ENCODE measurements around the gene RIMS1. TPM values are rescaled to one million over a fixed set of nuclear protein-coding genes. Genes with fewer than 3 reads are reported as not detected.

Gene RIMS1
- total RNA-seq, 1 donor from 2014 or later, result 6.3 TPM

- peaks cover 18% of the 10 kb centered on the region for H3K4me1 Mint-ChIP-seq
- TF ChIP-seq CTCF (IDR thresholded peaks at IDR 0.05; ENCODE audit: unreplicated experiment), result no peak
- no peak overlapping the region for H3K4me3 Mint-ChIP-seq
- no peak overlapping the region for H3K27ac Mint-ChIP-seq
- no peaks in the 10 kb centered on the region for H3K9me3 Mint-ChIP-seq
- H3K36me3 Mint-ChIP-seq, result no peaks in the 10 kb centered on the region
- no peak for DNase-seq (ENCODE audit: low spot score in 2 of 2, unreplicated experiment in 2 of 2)
- peaks cover 21% of the 10 kb centered on the region for H3K27me3 Mint-ChIP-seq (ENCODE audit: low read depth)
Measured at GRCh38 chr6:72416744-72417465, 530.6 kb downstream of the RIMS1 start.

DNA sequence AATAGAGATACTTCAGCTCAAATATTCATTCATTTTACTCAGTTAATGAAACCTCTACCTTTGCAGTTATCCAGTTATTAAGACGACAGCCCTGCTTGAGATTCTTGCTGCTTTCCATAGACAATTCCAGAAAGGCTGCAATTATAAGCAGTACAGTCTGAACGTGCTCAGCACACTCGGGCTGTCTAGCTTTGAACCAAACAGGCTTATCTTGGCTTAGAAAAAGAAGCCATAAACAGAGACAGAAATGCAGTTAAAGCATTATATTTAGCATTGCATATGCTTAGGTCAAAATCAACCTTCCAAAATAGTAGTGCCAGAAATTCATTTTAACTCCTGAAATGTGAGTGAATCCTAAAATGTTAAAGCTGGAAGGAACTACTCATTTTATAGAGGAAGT is 531.4 kb downstream of the RIMS1 start:
- no peak overlapping the region for H3K27ac Mint-ChIP-seq
- no peaks in the 10 kb centered on the region for H3K9me3 Mint-ChIP-seq
- no peaks in the 10 kb centered on the region for H3K36me3 Mint-ChIP-seq
- peaks cover 21% of the 10 kb centered on the region for H3K27me3 Mint-ChIP-seq (ENCODE audit: low read depth)
- DNase-seq (ENCODE audit: low spot score in 2 of 2, unreplicated experiment in 2 of 2), result no peak
- no peak overlapping the region for H3K4me3 Mint-ChIP-seq
- H3K4me1 Mint-ChIP-seq, result peaks cover 13% of the 10 kb centered on the region
- no peak for TF ChIP-seq CTCF (IDR thresholded peaks at IDR 0.05; ENCODE audit: unreplicated experiment)

DNA sequence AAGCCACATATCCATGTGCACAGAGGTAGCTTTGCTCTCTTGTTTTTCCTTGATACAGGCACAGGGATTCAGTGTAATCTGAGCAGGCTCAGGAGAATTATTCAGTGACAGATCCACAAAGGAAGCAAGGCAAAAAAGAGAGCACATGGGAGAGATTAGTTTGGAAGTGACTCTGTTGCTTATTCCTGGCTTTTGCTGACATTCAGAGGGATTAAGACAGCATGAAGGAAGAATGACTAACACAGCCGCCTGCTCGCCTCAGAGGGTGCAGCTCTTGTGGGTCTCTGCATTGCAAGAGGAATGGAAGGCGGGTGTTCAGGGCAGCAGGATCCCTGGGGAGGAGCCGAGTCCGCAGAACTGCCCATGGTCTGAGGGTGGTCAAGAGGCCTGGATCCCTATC is 532.1 kb downstream of the RIMS1 start:
- DNase-seq (ENCODE audit: low spot score in 2 of 2, unreplicated experiment in 2 of 2), result no peak
- TF ChIP-seq CTCF (IDR thresholded peaks at IDR 0.05; ENCODE audit: unreplicated experiment), result no peak
- Mint-ChIP-seq H3K27ac (no peak overlapping the region), H3K27me3 (ENCODE audit: low read depth) (peaks cover 21% of the 10 kb centered on the region), H3K4me1 (peaks cover 13% of the 10 kb centered on the region), H3K9me3 (no peaks in the 10 kb centered on the region), H3K36me3 (no peaks in the 10 kb centered on the region), H3K4me3 (no peak overlapping the region)

DNA sequence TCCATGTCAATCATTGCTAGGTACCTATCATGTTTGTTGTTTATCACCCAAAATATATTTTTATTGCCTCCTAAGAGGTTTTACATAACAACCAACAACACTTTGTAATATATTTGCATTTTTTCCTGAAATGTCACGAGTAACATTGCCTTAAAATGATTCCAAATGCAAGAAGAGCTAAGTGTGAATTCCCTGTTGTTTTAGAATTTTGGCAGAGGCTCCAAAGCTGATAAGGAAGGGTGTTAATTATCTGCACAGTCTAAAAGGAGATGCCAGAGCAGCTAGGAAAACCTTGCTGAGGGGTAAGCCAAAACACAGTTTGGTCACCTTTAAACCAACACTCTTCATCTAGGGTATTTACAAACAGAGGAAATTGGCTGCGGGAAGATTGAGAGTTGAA is 533.6 kb downstream of the RIMS1 start:
- TF ChIP-seq CTCF (IDR thresholded peaks at IDR 0.05; ENCODE audit: unreplicated experiment), result no peak
- Mint-ChIP-seq H3K27ac (no peak overlapping the region), H3K4me1 (peaks cover 15% of the 10 kb centered on the region), H3K36me3 (no peaks in the 10 kb centered on the region), H3K27me3 (ENCODE audit: low read depth) (peaks cover 9% of the 10 kb centered on the region), H3K9me3 (no peaks in the 10 kb centered on the region), H3K4me3 (no peak overlapping the region)
- DNase-seq (ENCODE audit: low spot score in 2 of 2, unreplicated experiment in 2 of 2), result no peak

DNA sequence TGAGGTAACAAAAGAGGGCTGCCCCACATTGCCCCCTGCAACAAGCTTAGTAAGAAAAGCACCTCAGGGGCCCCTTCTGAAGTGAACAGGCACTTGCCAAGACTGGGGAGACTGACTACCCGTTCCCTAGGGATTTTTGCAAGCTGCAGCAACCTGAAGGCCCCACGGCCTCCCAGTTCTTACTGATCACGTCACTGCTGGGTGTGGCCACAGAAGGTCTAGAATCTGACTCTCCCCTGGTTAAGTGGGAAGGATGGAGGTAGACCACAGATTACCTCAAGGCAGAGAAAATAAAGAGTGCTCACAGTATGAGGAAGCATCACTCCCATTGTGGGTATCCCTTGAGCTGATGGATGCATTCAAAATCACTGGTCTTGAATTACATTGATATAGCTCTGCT is 534.1 kb downstream of the RIMS1 start:
- peaks cover 5% of the 10 kb centered on the region for H3K27me3 Mint-ChIP-seq (ENCODE audit: low read depth)
- no peak for TF ChIP-seq CTCF (IDR thresholded peaks at IDR 0.05; ENCODE audit: unreplicated experiment)
- peaks cover 19% of the 10 kb centered on the region for H3K4me1 Mint-ChIP-seq
- H3K36me3 Mint-ChIP-seq, result no peaks in the 10 kb centered on the region
- DNase-seq (ENCODE audit: low spot score in 2 of 2, unreplicated experiment in 2 of 2), result no peak
- no peak overlapping the region for H3K4me3 Mint-ChIP-seq
- H3K27ac Mint-ChIP-seq, result no peak overlapping the region
- H3K9me3 Mint-ChIP-seq, result no peaks in the 10 kb centered on the region

All from mesothelial cell of epicardium (in vitro differentiated cells).